ENCODE results near the gene PER2.
"Not testable (repeated sequence)": the region's sequence is repeated elsewhere in the genome, so short reads cannot be mapped to it uniquely, and the experiment has no call there.

The PER2 gene

GRCh38 chr2:238325694-238326093, 37.3 kb upstream of the PER2 start:
- Histone ChIP-seq H3K36me3 (ENCODE audit: control insufficient read depth, low read depth, low read length) (no peaks in the 10 kb centered on the region), H3K9ac (ENCODE audit: low read length) (no peak overlapping the region), H3K27ac (ENCODE audit: low read length) (no peak overlapping the region), H3K4me1 (ENCODE audit: control insufficient read depth, low read depth, low read length) (peaks cover 5% of the 10 kb centered on the region), H3K4me3 (ENCODE audit: low read length) (no peak overlapping the region), H3K27me3 (ENCODE audit: control insufficient read depth, insufficient read depth, low read length) (no peaks in the 10 kb centered on the region), H3K9me3 (ENCODE audit: control insufficient read depth, low read depth, low read length) (no peaks in the 10 kb centered on the region)

GRCh38 chr2:238324248-238324647, 35.8 kb upstream of the PER2 start:
- not testable (repeated sequence) for H3K9me3 ChIP-seq (ENCODE audit: control insufficient read depth, low read depth, low read length); H3K27me3 ChIP-seq (ENCODE audit: control insufficient read depth, insufficient read depth, low read length); H3K4me3 ChIP-seq (ENCODE audit: low read length); H3K9ac ChIP-seq (ENCODE audit: low read length); H3K27ac ChIP-seq (ENCODE audit: low read length); H3K36me3 ChIP-seq (ENCODE audit: control insufficient read depth, low read depth, low read length); H3K4me1 ChIP-seq (ENCODE audit: control insufficient read depth, low read depth, low read length)

- peaks cover 8% of the 10 kb centered on the region for H3K4me1 ChIP-seq (ENCODE audit: control insufficient read depth, low read depth, low read length)
- H3K36me3 ChIP-seq (ENCODE audit: control insufficient read depth, low read depth, low read length) = no peaks in the 10 kb centered on the region
- no peak overlapping the region for H3K27ac ChIP-seq (ENCODE audit: low read length)
- no peak overlapping the region for H3K9ac ChIP-seq (ENCODE audit: low read length)
- H3K4me3 ChIP-seq (ENCODE audit: low read length) = no peak overlapping the region
- no peaks in the 10 kb centered on the region for H3K9me3 ChIP-seq (ENCODE audit: control insufficient read depth, low read depth, low read length)
- peaks cover 19% of the 10 kb centered on the region for H3K27me3 ChIP-seq (ENCODE audit: control insufficient read depth, insufficient read depth, low read length)
Measured at GRCh38 chr2:238322001-238322411, 33.6 kb upstream of the PER2 start.

- Histone ChIP-seq H3K36me3 (ENCODE audit: control insufficient read depth, low read depth, low read length) (no peaks in the 10 kb centered on the region), H3K9me3 (ENCODE audit: control insufficient read depth, low read depth, low read length) (no peaks in the 10 kb centered on the region), H3K4me1 (ENCODE audit: control insufficient read depth, low read depth, low read length) (peaks cover 8% of the 10 kb centered on the region), H3K4me3 (ENCODE audit: low read length) (peak overlapping the region; percentile 67), H3K27me3 (ENCODE audit: control insufficient read depth, insufficient read depth, low read length) (peaks cover 19% of the 10 kb centered on the region), H3K9ac (ENCODE audit: low read length) (no peak overlapping the region), H3K27ac (ENCODE audit: low read length) (no peak overlapping the region)
Measured at GRCh38 chr2:238321467-238321866, 33.1 kb upstream of the PER2 start.

GRCh38 chr2:238320648-238321281, 32.4 kb upstream of the PER2 start:
- peaks cover 19% of the 10 kb centered on the region for H3K27me3 ChIP-seq (ENCODE audit: control insufficient read depth, insufficient read depth, low read length)
- no peaks in the 10 kb centered on the region for H3K36me3 ChIP-seq (ENCODE audit: control insufficient read depth, low read depth, low read length)
- peak overlapping the region; percentile 67 for H3K4me3 ChIP-seq (ENCODE audit: low read length)
- H3K9ac ChIP-seq (ENCODE audit: low read length) = no peak overlapping the region
- no peaks in the 10 kb centered on the region for H3K9me3 ChIP-seq (ENCODE audit: control insufficient read depth, low read depth, low read length)
- H3K4me1 ChIP-seq (ENCODE audit: control insufficient read depth, low read depth, low read length) = peaks cover 8% of the 10 kb centered on the region
- no peak overlapping the region for H3K27ac ChIP-seq (ENCODE audit: low read length)

- H3K4me1 ChIP-seq (ENCODE audit: control insufficient read depth, low read depth, low read length) = peaks cover 8% of the 10 kb centered on the region
- H3K27ac ChIP-seq (ENCODE audit: low read length) = no peak within 1 kb of the TSS
- peak within 1 kb of the TSS; percentile 84 for H3K4me3 ChIP-seq (ENCODE audit: low read length)
- H3K9ac ChIP-seq (ENCODE audit: low read length) = peak within 1 kb of the TSS; percentile 38
- no peaks in the 10 kb centered on the region for H3K36me3 ChIP-seq (ENCODE audit: control insufficient read depth, low read depth, low read length)
- H3K9me3 ChIP-seq (ENCODE audit: control insufficient read depth, low read depth, low read length) = no peaks in the 10 kb centered on the region
- H3K27me3 ChIP-seq (ENCODE audit: control insufficient read depth, insufficient read depth, low read length) = peaks cover 19% of the 10 kb centered on the region
Measured at GRCh38 chr2:238320246-238320647, 31.8 kb upstream of the PER2 start, which contains the start of gene TRAF3IP1. TSS of gene TRAF3IP1 (plus strand) at chr2:238320518. CDS start at chr2:238320663, 145 bp downstream.

GRCh38 chr2:238315031-238315595, 26.7 kb upstream of the PER2 start:
- H3K9me3 ChIP-seq (ENCODE audit: control insufficient read depth, low read depth, low read length) = no peaks in the 10 kb centered on the region
- peaks cover 19% of the 10 kb centered on the region for H3K27me3 ChIP-seq (ENCODE audit: control insufficient read depth, insufficient read depth, low read length)
- H3K9ac ChIP-seq (ENCODE audit: low read length) = no peak overlapping the region
- H3K36me3 ChIP-seq (ENCODE audit: control insufficient read depth, low read depth, low read length) = no peaks in the 10 kb centered on the region
- peaks cover 3% of the 10 kb centered on the region for H3K4me1 ChIP-seq (ENCODE audit: control insufficient read depth, low read depth, low read length)
- H3K4me3 ChIP-seq (ENCODE audit: low read length) = no peak overlapping the region
- H3K27ac ChIP-seq (ENCODE audit: low read length) = no peak overlapping the region

GRCh38 chr2:238314576-238314975, 26.2 kb upstream of the PER2 start:
- H3K9me3 ChIP-seq (ENCODE audit: control insufficient read depth, low read depth, low read length) = no peaks in the 10 kb centered on the region
- H3K4me1 ChIP-seq (ENCODE audit: control insufficient read depth, low read depth, low read length) = no peaks in the 10 kb centered on the region
- no peaks in the 10 kb centered on the region for H3K36me3 ChIP-seq (ENCODE audit: control insufficient read depth, low read depth, low read length)
- H3K4me3 ChIP-seq (ENCODE audit: low read length) = no peak overlapping the region
- peaks cover 16% of the 10 kb centered on the region for H3K27me3 ChIP-seq (ENCODE audit: control insufficient read depth, insufficient read depth, low read length)
- no peak overlapping the region for H3K27ac ChIP-seq (ENCODE audit: low read length)
- H3K9ac ChIP-seq (ENCODE audit: low read length) = no peak overlapping the region

- H3K4me1 ChIP-seq (ENCODE audit: control insufficient read depth, low read depth, low read length) = no peaks in the 10 kb centered on the region
- H3K4me3 ChIP-seq (ENCODE audit: low read length) = no peak overlapping the region
- H3K9me3 ChIP-seq (ENCODE audit: control insufficient read depth, low read depth, low read length) = no peaks in the 10 kb centered on the region
- peaks cover 10% of the 10 kb centered on the region for H3K27me3 ChIP-seq (ENCODE audit: control insufficient read depth, insufficient read depth, low read length)
- no peak overlapping the region for H3K9ac ChIP-seq (ENCODE audit: low read length)
- H3K27ac ChIP-seq (ENCODE audit: low read length) = no peak overlapping the region
- no peaks in the 10 kb centered on the region for H3K36me3 ChIP-seq (ENCODE audit: control insufficient read depth, low read depth, low read length)
Measured at GRCh38 chr2:238313991-238314350, 25.6 kb upstream of the PER2 start.

- no peak overlapping the region for H3K4me3 ChIP-seq (ENCODE audit: low read length)
- no peaks in the 10 kb centered on the region for H3K9me3 ChIP-seq (ENCODE audit: control insufficient read depth, low read depth, low read length)
- H3K27me3 ChIP-seq (ENCODE audit: control insufficient read depth, insufficient read depth, low read length) = peaks cover 4% of the 10 kb centered on the region
- no peaks in the 10 kb centered on the region for H3K36me3 ChIP-seq (ENCODE audit: control insufficient read depth, low read depth, low read length)
- H3K4me1 ChIP-seq (ENCODE audit: control insufficient read depth, low read depth, low read length) = no peaks in the 10 kb centered on the region
- no peak overlapping the region for H3K27ac ChIP-seq (ENCODE audit: low read length)
- no peak overlapping the region for H3K9ac ChIP-seq (ENCODE audit: low read length)
Measured at GRCh38 chr2:238313289-238313990, 25.0 kb upstream of the PER2 start.

GRCh38 chr2:238310721-238311120, 22.3 kb upstream of the PER2 start:
- H3K9ac ChIP-seq (ENCODE audit: low read length); H3K27me3 ChIP-seq (ENCODE audit: control insufficient read depth, insufficient read depth, low read length); H3K27ac ChIP-seq (ENCODE audit: low read length); H3K4me1 ChIP-seq (ENCODE audit: control insufficient read depth, low read depth, low read length); H3K9me3 ChIP-seq (ENCODE audit: control insufficient read depth, low read depth, low read length); H3K4me3 ChIP-seq (ENCODE audit: low read length); H3K36me3 ChIP-seq (ENCODE audit: control insufficient read depth, low read depth, low read length): not testable (repeated sequence)

- no peak overlapping the region for H3K9ac ChIP-seq (ENCODE audit: low read length)
- no peaks in the 10 kb centered on the region for H3K9me3 ChIP-seq (ENCODE audit: control insufficient read depth, low read depth, low read length)
- no peaks in the 10 kb centered on the region for H3K27me3 ChIP-seq (ENCODE audit: control insufficient read depth, insufficient read depth, low read length)
- no peak overlapping the region for H3K4me3 ChIP-seq (ENCODE audit: low read length)
- H3K4me1 ChIP-seq (ENCODE audit: control insufficient read depth, low read depth, low read length) = no peaks in the 10 kb centered on the region
- no peak overlapping the region for H3K27ac ChIP-seq (ENCODE audit: low read length)
- H3K36me3 ChIP-seq (ENCODE audit: control insufficient read depth, low read depth, low read length) = no peaks in the 10 kb centered on the region
Measured at GRCh38 chr2:238308177-238308576, 19.8 kb upstream of the PER2 start.

Measured in iPS-18a (cell line).